ENCODE results near the gene LLGL2.
A peak's percentile ranks its signal among the peaks of the same experiment; 100 is the strongest.
"Not testable (repeated sequence)": the region's sequence is repeated elsewhere in the genome, so short reads cannot be mapped to it uniquely, and the experiment has no call there.

Gene LLGL2

DNA sequence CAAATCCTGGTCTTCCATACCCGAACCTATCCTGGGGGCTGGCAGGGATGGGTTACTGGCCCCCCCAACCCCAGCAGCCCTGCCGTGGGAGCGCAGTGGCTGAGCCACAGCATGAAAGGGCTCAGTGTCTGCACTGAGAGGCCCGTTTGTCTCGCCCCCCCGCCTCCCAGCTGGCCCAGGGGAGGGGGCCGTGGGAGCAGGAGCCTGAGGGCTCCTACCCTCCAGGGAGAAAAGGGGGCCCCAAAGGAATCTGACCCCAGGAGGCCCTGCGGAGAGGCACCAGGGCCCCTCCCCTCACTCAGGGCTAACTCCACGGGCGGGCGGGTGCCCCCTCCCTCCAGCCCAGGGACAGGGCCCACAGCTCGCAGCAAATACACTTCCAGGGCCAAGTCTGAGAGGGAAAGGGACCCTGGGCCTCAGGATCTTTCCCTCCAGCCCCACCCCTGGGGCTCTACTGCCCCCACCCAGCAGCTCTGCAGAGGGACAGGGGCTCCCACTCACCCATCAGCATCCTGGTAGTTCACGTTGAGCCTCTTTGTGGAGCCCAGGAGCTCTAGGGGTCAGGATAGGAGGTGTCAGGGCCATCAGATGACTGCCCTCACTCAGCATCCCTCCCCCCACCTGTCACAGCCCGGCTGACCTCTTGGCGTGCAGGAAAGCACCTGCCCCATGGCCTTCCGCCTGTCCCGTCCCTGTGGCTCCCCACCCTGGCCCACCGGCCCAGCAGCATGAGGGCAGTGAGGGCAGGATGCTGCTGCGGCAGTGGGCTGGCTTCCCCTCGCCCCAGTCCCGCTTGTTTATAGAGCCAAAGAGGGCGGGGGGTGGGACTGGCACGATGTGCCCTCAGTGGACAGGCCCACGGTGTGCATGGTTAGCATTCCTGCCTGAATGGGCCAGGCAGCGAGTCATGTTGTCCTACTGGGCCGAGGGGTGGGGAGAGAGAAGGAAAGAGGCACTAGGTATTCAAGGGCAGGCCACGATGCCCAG lies 17.5 kb upstream of the LLGL2 start:
- no peak for DNase-seq

- DNase-seq: no peak
Observed at GRCh38 chr17:75508931-75509361, 16.6 kb upstream of the LLGL2 start.

DNA sequence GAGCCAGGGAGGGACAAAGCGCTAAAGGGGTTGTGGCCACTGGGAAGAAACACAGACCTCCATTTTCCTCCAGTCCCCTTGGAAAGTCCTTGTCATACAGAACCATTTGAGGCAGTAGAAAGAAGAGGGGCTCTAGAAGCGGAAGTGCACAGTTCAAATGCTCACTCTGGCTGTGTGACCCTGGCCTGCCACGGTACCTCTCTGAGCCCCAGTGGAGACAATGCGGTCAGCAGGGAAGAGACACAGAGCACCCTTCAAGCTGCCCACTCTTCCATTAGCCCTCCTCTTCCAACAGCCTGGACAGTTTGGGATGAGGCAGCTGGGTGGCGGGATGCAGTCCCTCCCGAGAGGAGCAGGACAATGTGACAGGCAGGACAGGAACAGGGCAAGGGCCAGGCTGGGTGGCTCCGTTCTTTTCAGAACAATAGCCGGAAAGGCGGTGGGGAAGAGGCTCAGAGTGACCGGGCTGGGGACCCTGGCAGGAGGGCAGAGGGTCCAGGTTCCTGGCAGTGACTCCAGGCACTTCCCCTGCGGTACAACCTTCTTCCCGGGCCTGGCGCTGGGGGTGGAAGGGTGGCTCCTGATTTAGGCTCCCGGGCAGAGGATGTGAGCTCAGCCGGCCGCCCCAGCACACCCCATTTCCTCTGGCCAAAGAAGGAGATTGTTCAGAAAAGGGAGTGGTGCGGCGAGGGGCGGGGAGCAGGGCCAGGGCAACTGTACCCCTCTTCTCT lies 15.8 kb upstream of the LLGL2 start:
- DNase-seq: peak; percentile 56

DNA sequence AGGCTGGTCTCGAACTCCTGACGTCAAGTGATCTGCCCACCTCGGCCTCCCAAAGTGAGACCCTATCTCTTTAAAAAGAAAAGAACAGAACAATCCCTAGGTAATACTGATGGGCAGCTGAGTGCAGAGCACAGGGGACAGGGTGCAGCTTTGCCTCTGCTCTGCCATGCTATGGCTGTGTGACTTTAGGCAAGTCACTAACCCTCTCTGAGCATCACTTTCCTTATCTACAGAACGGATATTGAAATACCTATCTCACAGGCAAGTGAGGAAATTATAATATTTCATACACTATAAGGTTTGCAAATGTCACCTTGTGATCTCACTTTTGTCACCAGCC lies 14.3 kb upstream of the LLGL2 start:
- DNase-seq: no peak

DNA sequence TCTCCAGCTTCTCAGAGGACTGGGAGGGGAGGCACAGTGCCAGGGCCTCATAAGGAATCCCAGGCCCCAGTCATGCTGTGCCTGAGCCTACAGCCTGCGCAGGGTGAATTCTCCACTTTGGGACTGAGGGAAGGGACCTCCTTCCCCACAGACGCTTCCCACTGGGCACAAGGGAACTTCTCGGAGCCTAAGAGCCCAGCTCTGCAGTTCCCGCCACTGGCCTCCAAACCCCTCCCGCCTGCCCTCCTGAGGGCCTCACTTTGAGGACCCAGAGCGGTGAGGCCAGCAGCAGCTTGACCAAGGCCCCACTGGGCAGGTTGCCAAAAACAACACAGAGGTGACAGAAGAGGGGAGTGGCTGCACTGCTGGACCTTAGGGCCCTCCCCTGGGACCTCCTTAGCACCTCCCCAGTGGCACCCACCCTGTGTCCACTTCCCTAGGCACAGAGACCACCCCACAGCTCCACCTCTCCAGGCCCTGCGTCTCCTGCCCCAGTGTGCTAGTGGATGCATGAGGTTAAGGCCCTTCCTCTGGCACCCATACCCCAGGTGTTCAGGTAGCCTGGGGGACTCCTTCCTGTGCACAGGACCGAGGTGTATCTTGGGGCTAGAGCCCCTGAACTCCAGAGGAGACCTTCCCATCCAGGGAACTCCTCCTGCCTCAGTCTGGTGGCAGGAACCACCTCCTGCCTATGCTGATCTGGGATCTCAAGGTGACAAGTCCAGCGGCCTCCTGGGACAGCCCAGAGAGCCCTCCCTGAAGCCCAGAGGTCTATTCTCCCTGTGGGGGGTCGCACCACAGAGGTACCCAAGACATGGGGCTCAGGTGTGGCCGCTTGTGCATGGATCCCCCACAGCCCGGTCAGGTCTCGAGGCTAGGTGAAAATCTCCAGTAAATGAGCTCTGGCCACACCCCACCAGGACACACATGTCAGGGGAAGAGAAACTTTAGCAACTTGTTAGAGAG lies 13.6 kb upstream of the LLGL2 start:
- DNase-seq: no peak

GRCh38 chr17:75512926-75513640 lies 12.4 kb upstream of the LLGL2 start:
- no peak for DNase-seq

- DNase-seq: no peak
Observed at GRCh38 chr17:75513641-75514000, 11.9 kb upstream of the LLGL2 start.

GRCh38 chr17:75514299-75514918 lies 11.1 kb upstream of the LLGL2 start:
- DNase-seq: no peak

GRCh38 chr17:75514919-75515495 lies 10.5 kb upstream of the LLGL2 start:
- DNase-seq: no peak

DNA sequence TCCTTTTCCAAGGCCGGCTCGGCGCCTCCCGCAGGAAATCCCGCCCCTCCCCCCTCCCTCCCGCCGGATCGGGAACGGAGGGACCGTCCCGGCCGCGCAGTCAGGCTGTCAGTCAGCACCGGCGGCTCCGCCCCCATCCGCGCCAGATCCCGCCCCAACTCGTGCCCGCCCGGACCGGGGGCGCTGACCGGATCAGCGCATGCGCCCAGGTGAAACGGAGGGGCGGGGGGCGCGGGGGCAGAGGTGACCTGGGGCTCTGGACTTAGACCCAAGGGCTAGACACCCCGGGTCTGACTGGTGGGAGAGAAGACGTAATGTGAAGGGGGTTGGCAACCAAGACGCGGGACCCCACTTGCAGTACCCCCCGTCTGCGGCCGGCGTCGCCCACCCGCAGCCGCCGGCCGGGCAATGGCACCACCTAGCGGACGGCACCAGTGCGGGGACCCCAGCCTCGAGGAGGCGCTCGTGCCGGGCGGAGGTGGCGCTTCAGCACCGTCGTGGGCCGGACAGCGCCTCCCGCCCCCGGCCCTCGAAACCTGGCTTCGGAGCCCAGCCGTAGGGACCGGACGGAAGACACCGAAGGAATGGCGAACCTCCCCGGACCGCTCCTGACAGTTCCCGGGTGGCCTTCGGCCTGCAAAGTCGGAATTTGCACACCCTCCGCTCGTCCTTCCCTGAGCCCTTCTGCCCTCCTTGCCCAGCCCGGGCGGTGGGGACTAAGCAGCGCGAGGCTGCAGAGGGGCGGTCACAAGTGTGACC lies 9.8 kb upstream of the LLGL2 start, which contains the start of gene CASKIN2:
Gene CASKIN2, minus strand, starts transcription at position 42 of the 759 bp plus-strand sequence. CDS start 1,733 bp downstream, outside the sequence.
- DNase-seq: peak; percentile 98

- DNase-seq: peak; percentile 95
Observed at GRCh38 chr17:75516255-75516618, 9.3 kb upstream of the LLGL2 start, which contains the start of gene TSEN54. TSEN54 (plus strand) TSS chr17:75516528; CDS start chr17:75516561, 33 bp downstream.

- peak; percentile 61 for DNase-seq
Observed at GRCh38 chr17:75516619-75517296, 8.7 kb upstream of the LLGL2 start.

DNA sequence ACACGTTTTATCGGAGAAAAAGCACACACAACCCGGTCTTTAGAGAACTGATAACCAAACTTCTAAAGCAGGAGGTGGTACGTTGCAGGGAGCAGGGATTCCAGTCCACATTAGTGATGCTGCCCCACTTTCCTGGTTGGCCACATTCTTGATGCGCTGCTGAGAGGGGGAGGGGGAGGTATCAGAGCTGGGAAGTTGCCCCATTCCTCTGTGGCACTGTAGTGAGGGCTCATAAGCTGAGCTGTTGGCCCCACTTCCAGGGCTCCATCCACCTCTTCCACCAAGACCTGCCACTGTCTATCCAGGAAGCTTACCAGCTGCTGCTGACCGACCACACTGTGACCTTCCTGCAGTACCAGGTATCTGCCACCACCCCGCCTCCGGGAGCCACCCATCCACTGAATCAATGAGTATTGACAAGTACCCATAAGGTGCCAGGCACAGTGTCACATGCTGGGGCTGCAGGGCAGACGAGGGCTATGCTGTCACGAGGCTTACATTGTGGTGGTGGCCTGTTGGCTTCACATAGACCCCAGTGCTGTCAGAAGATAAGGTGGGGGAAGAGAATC lies 8.1 kb upstream of the LLGL2 start:
- DNase-seq: no peak

GRCh38 chr17:75518201-75518600 lies 7.3 kb upstream of the LLGL2 start:
- DNase-seq: no peak

DNA sequence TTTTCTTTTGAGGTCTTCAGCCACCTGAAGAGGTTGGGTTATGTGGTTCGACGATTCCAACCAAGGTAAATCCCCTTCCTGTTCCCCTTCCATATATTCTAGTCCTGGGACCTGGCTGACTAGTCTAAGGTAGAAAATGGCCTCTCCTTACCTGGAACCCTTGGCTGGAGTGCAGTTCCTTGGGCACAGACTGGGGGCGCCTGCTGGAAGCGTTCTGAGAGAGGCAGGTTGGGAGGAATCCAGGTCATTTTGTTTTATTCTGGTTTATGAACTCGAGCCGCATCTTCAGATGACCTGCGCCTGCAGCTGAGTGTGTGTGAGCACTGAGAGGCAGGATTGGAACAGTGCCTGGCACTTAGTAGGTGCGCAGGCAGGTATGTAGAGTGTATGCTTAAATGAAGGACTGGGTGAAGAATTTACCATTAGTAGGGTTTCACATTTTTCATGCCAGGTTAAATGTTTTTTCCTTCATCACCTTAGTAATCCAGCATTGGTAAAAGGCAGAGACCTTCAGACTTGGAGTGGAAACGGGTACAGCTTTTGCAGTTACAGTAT lies 6.4 kb upstream of the LLGL2 start:
- no peak for DNase-seq

- not testable (repeated sequence) for DNase-seq
Observed at GRCh38 chr17:75520413-75520812, 5.1 kb upstream of the LLGL2 start.

GRCh38 chr17:75521290-75521689 lies 4.2 kb upstream of the LLGL2 start:
- DNase-seq: no peak

- no peak for DNase-seq
Observed at GRCh38 chr17:75521951-75522727, 3.4 kb upstream of the LLGL2 start.
